Measurements from ENCODE around the gene IRF5.
"Not testable (repeated sequence)": the region's sequence is repeated elsewhere in the genome, so short reads cannot be mapped to it uniquely, and the experiment has no call there.

IRF5 gene

GRCh38 chr7:128906766-128907559, 30.8 kb upstream of the IRF5 start:
- no peak for DNase-seq

- no peak for DNase-seq
Measured at GRCh38 chr7:128908750-128909624, 28.7 kb upstream of the IRF5 start.

- no peak for DNase-seq
Measured at GRCh38 chr7:128909625-128910568, 27.8 kb upstream of the IRF5 start.

- DNase-seq, result no peak
Measured at GRCh38 chr7:128910569-128910945, 27.2 kb upstream of the IRF5 start, which contains the start of gene KCP. TSS of gene KCP (minus strand) at chr7:128910709. CDS start at chr7:128910676, 33 bp downstream.

GRCh38 chr7:128911423-128912031, 26.2 kb upstream of the IRF5 start:
- DNase-seq, result no peak

- no peak for DNase-seq
Measured at GRCh38 chr7:128912281-128912680, 25.4 kb upstream of the IRF5 start.

GRCh38 chr7:128912709-128913495, 24.8 kb upstream of the IRF5 start:
- not testable (repeated sequence) for DNase-seq

DNA sequence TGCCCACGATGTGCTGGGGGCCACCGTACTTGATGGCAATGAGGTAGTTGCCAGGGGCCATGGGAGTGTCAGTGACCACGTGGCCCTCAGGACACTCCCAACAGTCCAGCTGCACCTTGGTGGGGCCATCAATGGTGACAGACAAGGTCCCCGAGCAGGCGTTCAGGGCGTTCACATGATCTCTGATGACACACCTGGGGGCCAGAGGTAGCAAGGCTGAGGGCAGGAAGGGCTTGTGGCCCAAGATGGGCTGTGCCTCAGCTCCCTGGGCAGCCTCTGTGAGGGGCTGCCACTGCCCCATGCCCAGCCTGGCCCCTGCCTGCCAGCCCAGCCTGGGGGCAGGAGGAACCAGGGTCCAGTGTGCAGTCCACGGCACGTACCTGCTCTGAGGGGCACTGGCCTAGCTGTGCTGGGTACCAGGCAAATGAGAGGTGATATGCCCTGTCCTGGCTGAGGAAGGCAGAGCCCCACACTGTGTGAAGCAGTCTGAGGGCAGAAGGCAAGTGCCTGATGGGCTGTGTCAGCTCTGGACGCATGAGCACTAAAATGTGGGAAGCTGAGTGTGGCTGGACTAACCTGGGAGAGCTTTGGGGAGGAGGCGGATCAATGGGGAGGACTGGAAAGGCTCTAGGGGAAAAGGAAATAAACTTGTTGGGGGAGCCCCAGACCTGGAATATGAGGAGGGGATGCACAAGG, 23.7 kb upstream of the IRF5 start:
- no peak for DNase-seq

DNA sequence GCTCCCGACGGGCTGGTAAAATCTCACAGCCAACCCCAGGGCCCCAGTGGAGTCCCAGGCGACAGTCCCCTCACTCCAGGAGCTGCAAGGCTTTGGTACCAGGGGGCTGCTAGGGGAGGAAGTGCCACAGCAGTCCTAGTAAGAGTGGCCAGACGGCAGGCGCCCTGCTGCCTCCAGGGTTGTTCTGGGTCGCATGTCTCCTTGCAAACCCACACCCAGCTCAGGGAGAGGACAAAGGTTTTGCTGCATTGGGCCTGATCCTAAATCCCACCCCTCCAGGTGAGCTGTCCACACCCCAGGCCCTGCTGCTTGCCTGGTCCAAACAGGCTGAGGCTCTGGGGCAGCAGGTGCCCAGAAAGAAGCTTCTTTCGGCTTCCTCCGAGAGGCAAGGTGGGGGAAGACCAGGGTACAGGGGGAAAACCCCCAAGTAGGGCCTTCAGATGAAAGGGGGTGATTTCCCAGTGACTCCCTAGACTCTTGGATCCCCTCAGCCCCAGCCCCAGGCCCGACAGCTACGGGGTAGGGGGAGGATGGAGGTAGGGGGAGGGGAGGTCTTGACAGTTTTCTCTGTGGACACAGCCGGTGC, 23.1 kb upstream of the IRF5 start:
- no peak for DNase-seq

GRCh38 chr7:128915271-128915819, 22.4 kb upstream of the IRF5 start:
- DNase-seq, result no peak

DNA sequence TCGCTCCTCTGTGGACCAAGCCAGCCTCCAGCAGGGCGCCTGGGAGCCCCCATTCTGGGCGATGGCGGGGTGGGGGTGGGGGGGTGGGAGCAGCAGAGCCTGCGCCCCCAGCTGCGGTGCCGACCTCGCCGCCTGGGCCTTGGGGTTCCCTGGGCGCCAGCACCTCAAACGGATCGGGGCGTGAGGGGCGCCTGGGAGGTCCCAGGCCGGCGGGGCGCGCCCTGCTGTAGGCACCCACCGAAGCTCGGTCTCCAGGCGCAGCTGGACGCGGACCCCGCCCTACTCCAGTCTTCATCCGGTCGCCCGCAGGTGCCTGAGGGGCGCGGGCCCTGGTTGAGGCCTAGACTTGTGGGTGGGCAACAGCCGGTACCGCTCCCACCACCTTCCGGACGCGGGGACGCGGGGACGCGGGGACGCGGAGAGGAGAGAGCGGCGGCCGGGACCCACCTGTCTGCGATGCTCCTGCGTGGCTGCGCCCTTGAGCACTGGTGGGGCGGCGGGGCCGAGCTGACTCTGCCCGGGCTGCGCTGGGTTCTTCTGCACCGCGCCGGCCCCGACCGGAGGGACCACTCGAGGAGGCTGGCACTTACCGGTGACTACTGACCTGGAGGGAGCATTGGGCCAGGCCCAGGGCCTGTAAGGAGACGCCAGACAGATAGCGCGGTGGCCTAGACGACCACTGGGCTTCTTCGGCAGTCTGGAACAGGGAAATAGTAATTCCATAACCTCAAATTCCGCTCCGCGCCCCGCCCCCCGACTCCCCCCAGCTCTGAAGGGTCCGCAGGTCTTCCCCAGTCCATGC, 21.7 kb upstream of the IRF5 start:
- no peak for DNase-seq

DNA sequence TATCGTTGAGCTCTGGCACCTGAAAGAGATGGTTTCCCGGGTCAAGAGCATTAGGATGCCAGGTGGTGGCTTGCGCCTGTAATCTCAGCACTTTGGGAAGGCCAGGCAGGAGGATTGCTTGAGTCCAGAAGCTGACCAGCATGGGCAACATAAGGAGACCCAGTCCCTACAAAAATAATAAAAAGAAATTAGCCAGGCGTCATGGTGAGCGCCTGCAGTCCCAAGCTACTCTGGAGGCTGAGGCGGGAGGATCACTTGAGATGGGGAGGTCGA, 21.1 kb upstream of the IRF5 start:
- DNase-seq, result no peak

GRCh38 chr7:128917122-128917521, 20.6 kb upstream of the IRF5 start:
- DNase-seq, result no peak

DNA sequence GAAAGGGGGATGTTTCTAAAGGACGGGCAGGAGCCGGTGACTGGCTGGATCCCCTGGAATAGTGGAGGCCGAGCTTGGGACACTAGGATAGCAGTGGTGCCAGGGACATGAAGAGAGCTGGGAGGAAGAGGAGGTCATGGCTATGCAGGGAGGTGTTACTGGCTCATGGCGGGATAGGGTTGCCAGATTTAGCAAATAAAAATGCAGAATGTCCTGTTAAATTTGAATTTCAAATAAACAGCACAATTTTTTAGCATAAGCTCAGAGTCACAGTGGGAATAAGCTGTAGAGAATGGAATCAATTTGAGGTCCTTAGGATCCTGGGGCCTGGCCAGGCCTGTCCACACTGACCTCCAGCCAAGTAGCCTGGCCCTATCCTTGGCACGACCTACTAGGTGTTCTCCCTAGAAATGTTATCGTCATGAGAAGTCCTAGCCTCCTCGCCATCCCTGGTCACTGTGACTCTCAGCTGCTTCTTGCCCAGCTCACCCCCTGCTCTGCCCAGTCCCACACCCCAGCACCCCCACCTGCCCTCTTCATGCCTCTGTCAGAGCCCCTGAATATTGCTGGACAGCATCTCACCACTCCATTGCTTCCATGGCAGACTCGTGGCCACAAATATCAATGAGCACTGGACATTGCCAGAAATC, 19.6 kb upstream of the IRF5 start:
- DNase-seq, result no peak

GRCh38 chr7:128919241-128919640, 18.5 kb upstream of the IRF5 start:
- no peak for DNase-seq

GRCh38 chr7:128919881-128920799, 17.6 kb upstream of the IRF5 start:
- no peak for DNase-seq

DNA sequence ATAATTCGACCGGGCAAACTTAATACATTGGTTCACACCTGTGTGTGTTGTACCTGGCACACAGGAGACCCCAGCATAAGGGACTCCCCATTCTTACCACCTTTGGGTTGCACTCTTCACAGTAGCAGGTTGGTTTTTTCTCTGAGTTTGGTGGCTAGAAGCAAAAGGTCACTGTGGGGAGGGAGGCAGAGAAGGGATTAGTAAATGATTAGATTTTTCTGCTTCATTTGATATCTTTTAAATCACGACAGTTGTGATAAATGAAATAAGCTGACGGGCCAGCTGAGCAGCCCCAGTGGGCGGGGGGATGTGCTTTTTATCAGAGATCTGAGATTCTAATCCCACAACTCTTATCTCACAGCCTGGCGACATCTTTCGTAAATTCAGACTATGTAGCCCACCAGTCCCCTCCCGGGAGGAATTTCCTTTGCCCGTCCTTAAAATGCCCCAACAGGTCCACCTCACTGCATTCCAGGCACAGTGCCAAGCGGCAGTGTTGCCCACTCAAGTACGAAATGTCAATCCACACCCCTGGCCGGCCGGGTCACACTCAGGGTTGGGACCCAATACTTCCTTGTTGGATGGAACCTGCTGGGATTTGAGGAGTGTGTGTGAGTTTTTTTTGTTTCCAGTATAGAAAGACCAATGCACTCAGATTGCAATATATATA, 16.7 kb upstream of the IRF5 start:
- no peak for DNase-seq
